Thyroid gland (tissue), 4 donors: Measurements from ENCODE around the gene HUS1. TPM values are rescaled to one million over a fixed set of nuclear protein-coding genes. Genes with fewer than 3 reads are reported as not detected.

Experiments
- DNase-seq, 2 donors: peaks; one replicate each; pipeline ENCODE4 v3.0.0-alpha.2; 2019
- H3K27ac ChIP-seq, 3 donors: fragments of 200-600 bp; sonication (generic); 1 replicate in 2 of 3; 2 replicates in 1 of 3; pipeline ENCODE4 v1.5.1; 2016 to 2019; ENCODE audit warnings: mild to moderate bottlenecking in 1 of 3, moderate library complexity in 1 of 3
- H3K27me3 ChIP-seq: fragments of 200-600 bp; sonication (generic); one replicate; pipeline ENCODE4 v1.5.1; 2019
- H3K36me3 ChIP-seq, 2 donors: fragments of 200-600 bp; sonication (generic); one replicate each; pipeline ENCODE4 v1.5.1; 2016 to 2019
- H3K4me1 ChIP-seq, 2 donors: fragments of 200-600 bp; sonication (generic); one replicate each; pipeline ENCODE4 v1.5.1; 2017 to 2019
- H3K4me3 ChIP-seq, 3 donors: fragments of 200-600 bp; sonication (generic); replicated peaks in 1 of 3; 1 replicate in 2 of 3; 2 replicates in 1 of 3; pipeline ENCODE4 v1.5.1; 2016; ENCODE audit warnings: mild to moderate bottlenecking in 1 of 3
- H3K9me3 ChIP-seq: fragments of 200-600 bp; sonication (generic); one replicate; pipeline ENCODE4 v1.5.1; 2017
- CTCF ChIP-seq, 6 experiments: fragments of 200-600 bp in 3 of 6; fragments of 450-650 bp in 3 of 6; sonication (generic) in 3 of 6; IDR thresholded peaks; one replicate each; pipeline ENCODE4 v1.5.1; 2016 to 2019; ENCODE audit warnings: antibody characterized with exemption in 6 of 6, mild to moderate bottlenecking in 2 of 6, inconsistent platforms in 1 of 6, moderate library complexity in 1 of 6
- POLR2A ChIP-seq, 2 donors: fragments of 450-650 bp; IDR thresholded peaks; one replicate each; pipeline ENCODE4 v1.6.1; 2017; ENCODE audit warnings: antibody characterized with exemption in 2 of 2, mild to moderate bottlenecking in 2 of 2, moderate library complexity in 1 of 2
- WGBS, 2 donors: methylation state at CpG; one replicate each; pipeline ENCODE4 v1.1.5; 2017; 5-methylcytosine and 5-hydroxymethylcytosine counted together
- intact Hi-C: fragments of 100-400 bp; cut with DNase I; formaldehyde crosslinking; loops from one replicate; pipeline ENCODE4 v1.15.1; 2023
- total RNA-seq, 4 donors: library from RNA; depleted of rRNA; stranded (reverse); fragments of >200 nt; gene quantifications; one replicate each; pipeline ENCODE4 v1.2.3, GENCODE V29; 2016

HUS1 gene
- total RNA-seq, 4 donors from 2014 or later = 32.1 to 83.8 (median 39.8) TPM

GRCh38 chr7:47935336-47935735 lies 44.1 kb downstream of the HUS1 start:
- H3K27me3 ChIP-seq = no peaks in the 10 kb centered on the region
- TF ChIP-seq POLR2A (IDR thresholded peaks at IDR 0.05) (no peak), CTCF (IDR thresholded peaks at IDR 0.05) (no peak)
- no peak overlapping the region for H3K4me3 ChIP-seq
- 88 to 91% methylated on average over 10 of the region's 10 CpGs for whole genome bisulfite sequencing, 2 donors
- H3K4me1 ChIP-seq = peaks cover 0 to 9% of the 10 kb centered on the region in 2 donors
- no peaks in the 10 kb centered on the region for H3K36me3 ChIP-seq
- no peak overlapping the region for H3K27ac ChIP-seq
- intact Hi-C loops = no loop called here
- H3K9me3 ChIP-seq = no peaks in the 10 kb centered on the region
- no peak for DNase-seq

DNA sequence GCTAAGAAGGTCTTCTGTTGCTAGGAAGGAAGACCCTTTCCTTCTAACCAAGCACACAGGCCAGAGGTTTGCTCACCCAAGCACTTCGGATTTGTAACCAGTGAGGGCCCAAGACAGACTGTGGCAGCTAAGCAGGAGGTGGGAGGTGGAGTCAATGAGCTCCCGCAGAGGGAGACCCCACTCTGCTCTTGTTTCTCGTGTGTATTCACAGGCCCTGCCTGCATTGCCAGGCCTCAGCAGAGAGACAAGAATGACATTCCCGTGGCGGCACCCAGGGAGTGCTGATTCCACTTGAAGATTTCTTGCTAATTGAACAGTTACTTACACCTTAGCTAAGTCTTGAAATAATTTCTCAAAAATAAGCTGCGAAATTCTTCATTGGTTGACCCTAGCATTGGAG lies 44.6 kb downstream of the HUS1 start:
- H3K27ac ChIP-seq = no peak overlapping the region
- no peaks in the 10 kb centered on the region for H3K27me3 ChIP-seq
- intact Hi-C loops = no loop called here
- no peaks in the 10 kb centered on the region for H3K9me3 ChIP-seq
- no peak for DNase-seq
- peaks cover 0 to 8% of the 10 kb centered on the region in 2 donors for H3K4me1 ChIP-seq
- no peak overlapping the region for H3K4me3 ChIP-seq
- WGBS, 2 donors = 71 to 78% methylated on average over 6 of the region's 6 CpGs
- no peak for TF ChIP-seq CTCF (IDR thresholded peaks at IDR 0.05)
- no peaks in the 10 kb centered on the region for H3K36me3 ChIP-seq

GRCh38 chr7:47933215-47933614 lies 46.2 kb downstream of the HUS1 start:
- no peak for DNase-seq
- no peaks in the 10 kb centered on the region for H3K36me3 ChIP-seq
- H3K27me3 ChIP-seq = no peaks in the 10 kb centered on the region
- WGBS, 2 donors = 76% methylated on average over 8 of the region's 8 CpGs
- H3K4me3 ChIP-seq = no peak overlapping the region
- peaks cover 0 to 8% of the 10 kb centered on the region in 2 donors for H3K4me1 ChIP-seq
- TF ChIP-seq POLR2A (IDR thresholded peaks at IDR 0.05) = no peak
- TF ChIP-seq CTCF (IDR thresholded peaks at IDR 0.05) = no peak
- no peaks in the 10 kb centered on the region for H3K9me3 ChIP-seq
- intact Hi-C loops = no loop called here
- H3K27ac ChIP-seq = no peak overlapping the region

GRCh38 chr7:47932466-47933037 lies 46.9 kb downstream of the HUS1 start:
- H3K4me3 ChIP-seq = no peak overlapping the region
- H3K9me3 ChIP-seq = no peaks in the 10 kb centered on the region
- no peak for DNase-seq
- no peaks in the 10 kb centered on the region for H3K27me3 ChIP-seq
- no peaks in the 10 kb centered on the region for H3K36me3 ChIP-seq
- TF ChIP-seq POLR2A (IDR thresholded peaks at IDR 0.05) = no peak
- no peak for TF ChIP-seq CTCF (IDR thresholded peaks at IDR 0.05)
- H3K4me1 ChIP-seq = peaks cover 0 to 5% of the 10 kb centered on the region in 2 donors
- intact Hi-C loops = no loop called here
- no peak overlapping the region for H3K27ac ChIP-seq
- 87 to 91% methylated on average over 11 of the region's 11 CpGs for WGBS, 2 donors

DNA sequence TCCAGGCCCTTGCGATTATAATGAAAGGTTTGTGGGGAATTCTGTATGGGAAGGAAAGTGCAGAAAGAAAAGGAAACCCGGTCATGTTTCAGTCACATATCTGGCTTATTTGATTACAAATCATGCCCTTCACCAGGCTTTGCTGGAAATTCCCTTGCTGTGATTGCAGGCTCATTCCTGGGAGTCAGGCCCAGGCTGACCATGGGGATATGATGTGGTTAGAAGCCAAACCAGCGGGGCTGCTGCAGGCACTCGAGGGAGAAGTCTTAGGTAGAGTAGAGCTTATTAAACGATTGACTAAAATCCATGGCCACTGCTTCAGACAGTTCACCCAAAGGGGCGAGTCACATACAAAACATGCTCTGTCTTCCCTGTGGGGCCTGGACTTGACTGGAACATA lies 47.4 kb downstream of the HUS1 start:
- H3K4me1 ChIP-seq = peaks cover 0 to under 1% of the 10 kb centered on the region in 2 donors

More for the DNA sequence above, 47.4 kb downstream of the HUS1 start:
- Histone ChIP-seq H3K27me3 (no peaks in the 10 kb centered on the region), H3K36me3 (no peaks in the 10 kb centered on the region), H3K27ac (no peak overlapping the region), H3K4me3 (no peak overlapping the region), H3K9me3 (no peaks in the 10 kb centered on the region)
- no peak for DNase-seq
- TF ChIP-seq POLR2A (IDR thresholded peaks at IDR 0.05) = no peak
- no peak for TF ChIP-seq CTCF (IDR thresholded peaks at IDR 0.05)
- intact Hi-C loops = no loop called here
- WGBS, 2 donors = 64 to 66% methylated on average over 6 of the region's 6 CpGs
